Colonic mucosa (tissue), 4 donors: ENCODE data around the gene TCTN2. TPM values are rescaled to one million over a fixed set of nuclear protein-coding genes. Genes with fewer than 3 reads are reported as not detected.

Experiments
- DNase-seq: peaks from one replicate; pipeline ENCODE4 v3.0.0-alpha.2; 2020
- H3K27ac ChIP-seq: fragments of 200-600 bp; one replicate; pipeline ENCODE4 v1.8.0; 2021
- H3K27me3 ChIP-seq: fragments of 200-600 bp; one replicate; pipeline ENCODE4 v1.8.0; 2021
- H3K36me3 ChIP-seq: fragments of 200-600 bp; one replicate; pipeline ENCODE4 v1.8.0; 2021
- H3K4me1 ChIP-seq: fragments of 200-600 bp; one replicate; pipeline ENCODE4 v1.8.0; 2021; ENCODE audit warnings: mild to moderate bottlenecking
- H3K4me3 ChIP-seq: fragments of 200-600 bp; one replicate; pipeline ENCODE4 v1.8.0; 2021
- H3K9ac ChIP-seq, 2 donors: one replicate each; pipeline ENCODE4 v1.7.0; 2013; ENCODE audit warnings: control low read depth in 2 of 2, low read depth in 2 of 2, low read length in 2 of 2
- H3K9me3 ChIP-seq: fragments of 200-600 bp; one replicate; pipeline ENCODE4 v1.8.0; 2021
- intact Hi-C: fragments of 100-400 bp; cut with DNase I; formaldehyde crosslinking; loops from one replicate; pipeline ENCODE4 v1.14.1; 2022
- total RNA-seq, 2 donors: library from RNA; stranded (reverse); fragmentation: NEBNext Ultra II Directional in 1 of 2; extraction: Animal tissue kit (Norgen Biotek cat#: 25700) in 1 of 2; gene quantifications; one replicate each; pipeline ENCODE4 v1.2.1, GENCODE V29; 2021
- TF ChIP-seq, protein P1 (sequence below): fragments of 200-600 bp; IDR thresholded peaks from one replicate; pipeline ENCODE4 v1.8.0; 2022; ENCODE audit warnings: antibody characterized with exemption, mild to moderate bottlenecking
- donor health status: healthy.
- donor health status: DM: no; HTN: no; CAD: no.
- donor health status: DM: no; HTN: no; CAD: no.

The TCTN2 gene
- total RNA-seq, 2 donors from 2014 or later: 6.1 to 7.3 TPM

DNA sequence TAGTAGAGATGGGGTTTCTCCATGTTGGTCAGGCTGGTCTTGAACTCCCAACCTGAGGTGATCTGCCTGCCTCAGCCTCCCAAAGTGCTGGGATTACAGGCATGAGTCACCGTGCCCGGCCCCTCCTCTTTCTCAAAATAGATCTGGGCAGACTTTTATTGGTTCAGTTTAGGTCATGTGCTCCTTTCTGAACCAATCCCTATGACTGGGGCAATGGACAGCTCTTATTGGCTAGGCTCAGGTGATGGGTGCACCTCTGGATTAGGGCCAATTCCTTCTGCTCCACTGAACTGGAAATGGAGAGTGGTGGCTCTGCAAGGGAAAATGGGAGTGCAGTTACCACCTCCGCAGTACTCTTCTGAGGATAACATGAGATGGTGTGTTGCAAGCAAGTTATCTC is 35.0 kb downstream of the TCTN2 start:
- DNase-seq: no peak
- Histone ChIP-seq H3K4me3 (no peak overlapping the region), H3K27me3 (no peaks in the 10 kb centered on the region), H3K9ac (no peak overlapping the region), H3K9me3 (no peaks in the 10 kb centered on the region), H3K27ac (no peak overlapping the region), H3K36me3 (no peaks in the 10 kb centered on the region), H3K4me1 (no peaks in the 10 kb centered on the region)
- TF ChIP-seq, protein P1, sequence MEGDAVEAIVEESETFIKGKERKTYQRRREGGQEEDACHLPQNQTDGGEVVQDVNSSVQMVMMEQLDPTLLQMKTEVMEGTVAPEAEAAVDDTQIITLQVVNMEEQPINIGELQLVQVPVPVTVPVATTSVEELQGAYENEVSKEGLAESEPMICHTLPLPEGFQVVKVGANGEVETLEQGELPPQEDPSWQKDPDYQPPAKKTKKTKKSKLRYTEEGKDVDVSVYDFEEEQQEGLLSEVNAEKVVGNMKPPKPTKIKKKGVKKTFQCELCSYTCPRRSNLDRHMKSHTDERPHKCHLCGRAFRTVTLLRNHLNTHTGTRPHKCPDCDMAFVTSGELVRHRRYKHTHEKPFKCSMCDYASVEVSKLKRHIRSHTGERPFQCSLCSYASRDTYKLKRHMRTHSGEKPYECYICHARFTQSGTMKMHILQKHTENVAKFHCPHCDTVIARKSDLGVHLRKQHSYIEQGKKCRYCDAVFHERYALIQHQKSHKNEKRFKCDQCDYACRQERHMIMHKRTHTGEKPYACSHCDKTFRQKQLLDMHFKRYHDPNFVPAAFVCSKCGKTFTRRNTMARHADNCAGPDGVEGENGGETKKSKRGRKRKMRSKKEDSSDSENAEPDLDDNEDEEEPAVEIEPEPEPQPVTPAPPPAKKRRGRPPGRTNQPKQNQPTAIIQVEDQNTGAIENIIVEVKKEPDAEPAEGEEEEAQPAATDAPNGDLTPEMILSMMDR: no peak
- intact Hi-C loops: no loop called here

DNA sequence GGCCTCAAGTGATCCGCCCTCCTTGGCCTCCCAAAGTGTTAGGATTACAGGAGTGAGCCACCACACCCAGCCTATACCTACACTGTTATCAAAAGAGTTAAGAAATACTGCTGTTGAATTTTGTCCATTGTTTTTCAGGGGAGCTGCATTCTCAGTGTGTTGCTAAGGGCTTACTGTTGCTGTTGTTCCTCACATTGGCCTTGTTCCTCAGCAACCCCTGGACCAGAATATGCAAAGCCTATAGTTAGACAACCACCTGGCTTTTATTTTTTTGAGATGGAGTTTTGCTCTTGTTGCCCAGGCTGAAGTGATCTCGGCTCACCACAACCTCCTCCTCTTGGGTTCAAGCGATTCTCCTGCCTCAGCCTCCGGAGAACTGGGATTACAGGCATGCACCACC is 36.6 kb downstream of the TCTN2 start:
- Histone ChIP-seq H3K4me3 (no peak overlapping the region), H3K9ac (no peak overlapping the region), H3K9me3 (no peaks in the 10 kb centered on the region), H3K4me1 (peaks cover 4% of the 10 kb centered on the region), H3K36me3 (no peaks in the 10 kb centered on the region), H3K27me3 (no peaks in the 10 kb centered on the region), H3K27ac (no peak overlapping the region)
- TF ChIP-seq, protein P1: no peak
- intact Hi-C loops: no loop called here
- DNase-seq: no peak

DNA sequence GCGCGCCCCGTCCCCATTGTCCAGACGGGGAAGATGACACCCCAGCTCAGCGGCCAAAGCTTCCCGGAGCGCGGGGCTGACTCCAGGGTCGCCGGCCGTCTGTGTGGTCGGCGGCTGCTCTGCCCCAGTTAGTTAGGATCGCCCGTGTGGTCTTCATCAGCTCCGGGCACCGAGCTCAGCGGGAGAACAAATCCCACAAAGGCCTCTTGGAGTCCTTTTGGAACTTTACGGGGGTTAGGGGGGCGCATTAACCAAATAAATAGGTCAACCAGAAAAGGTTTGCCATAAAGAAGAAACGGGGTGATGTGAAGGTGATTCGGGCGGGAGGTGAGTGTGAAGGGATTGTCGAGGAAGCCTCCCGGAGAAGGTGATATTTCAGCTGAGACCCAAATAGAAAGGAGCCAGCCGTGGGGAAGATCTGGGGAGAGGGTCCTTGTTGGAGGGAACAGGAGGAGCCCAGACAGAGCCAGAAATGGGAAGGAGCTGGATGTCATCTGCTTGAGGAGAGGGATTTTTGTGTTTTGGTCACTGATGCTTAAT is 41.9 kb downstream of the TCTN2 start:
- Histone ChIP-seq H3K4me1 (peaks cover 15% of the 10 kb centered on the region), H3K27me3 (no peaks in the 10 kb centered on the region), H3K36me3 (no peaks in the 10 kb centered on the region), H3K4me3 (peak overlapping the region; percentile 98), H3K9ac (peak overlapping the region; percentile 65 to 98), H3K27ac (peak overlapping the region; percentile 58), H3K9me3 (no peaks in the 10 kb centered on the region)
- intact Hi-C loops: no loop called here
- DNase-seq: peak; percentile 22
- TF ChIP-seq, protein P1: no peak

DNA sequence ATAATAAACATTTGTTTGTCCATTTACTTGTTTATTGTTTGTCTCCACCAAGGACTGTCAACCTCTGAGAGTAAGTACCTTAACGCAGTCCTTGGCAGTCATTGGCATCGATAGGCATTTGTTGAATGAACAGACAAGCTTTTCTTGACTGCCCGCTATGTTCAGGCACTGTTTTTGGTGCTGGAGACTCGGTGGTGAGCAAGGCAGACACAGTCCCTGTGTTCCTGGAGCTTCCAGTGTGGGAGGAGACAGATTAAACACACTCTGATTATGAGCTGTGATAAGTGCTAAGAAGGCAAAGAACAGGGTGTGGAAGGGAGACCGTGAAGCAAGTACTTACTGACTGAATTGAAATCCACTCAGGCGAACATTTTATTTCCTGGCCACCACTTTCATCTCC is 42.5 kb downstream of the TCTN2 start:
- H3K36me3 ChIP-seq: no peaks in the 10 kb centered on the region
- intact Hi-C loops: no loop called here
- TF ChIP-seq, protein P1: no peak
- peak overlapping the region; percentile 98 for H3K4me3 ChIP-seq
- H3K27ac ChIP-seq: peak overlapping the region; percentile 58
- H3K9me3 ChIP-seq: no peaks in the 10 kb centered on the region
- H3K27me3 ChIP-seq: no peaks in the 10 kb centered on the region
- DNase-seq: peak; percentile 66
- H3K4me1 ChIP-seq: peaks cover 15% of the 10 kb centered on the region
- H3K9ac ChIP-seq: peak overlapping the region in 1 of 2 donors; percentile 65

DNA sequence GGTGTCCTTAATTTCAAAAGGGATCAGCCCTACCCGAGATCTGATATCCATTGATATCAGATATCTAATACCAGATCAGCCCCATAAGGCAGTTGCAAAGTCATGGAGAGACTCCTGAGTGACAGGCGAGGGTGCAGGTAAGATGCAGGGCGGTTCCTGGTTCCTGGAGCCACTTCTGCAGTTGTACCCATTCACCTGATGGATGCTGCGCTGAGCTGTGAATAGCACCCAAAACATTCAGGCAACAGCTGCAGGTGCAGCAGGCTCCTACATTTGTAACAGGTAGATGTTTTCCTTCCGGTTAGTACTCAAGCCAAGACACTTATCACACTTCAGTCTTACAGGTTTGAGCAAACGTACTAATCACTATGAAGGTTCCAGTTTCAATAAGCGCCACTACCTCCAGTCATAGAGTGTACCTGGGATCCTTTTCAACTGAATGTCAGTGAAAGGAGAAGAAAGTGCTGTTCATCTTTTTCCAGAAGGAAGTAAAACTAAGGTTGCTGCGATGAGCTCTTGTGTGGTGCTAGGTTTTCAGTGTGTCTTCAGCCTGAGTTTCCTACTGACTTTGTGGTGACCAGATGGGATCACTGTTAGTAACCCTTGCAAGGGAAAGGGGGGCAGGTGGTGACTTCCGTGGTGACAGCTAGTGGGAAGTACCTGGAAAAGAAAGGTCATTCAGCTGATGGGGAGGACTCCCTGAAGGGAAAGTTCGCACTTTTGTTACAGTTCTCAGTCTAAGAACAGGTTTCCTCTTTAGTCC is 43.1 kb downstream of the TCTN2 start:
- Histone ChIP-seq H3K4me3 (peak overlapping the region; percentile 98), H3K4me1 (peaks cover 15% of the 10 kb centered on the region), H3K27ac (peak overlapping the region; percentile 58), H3K9ac (peak overlapping the region in 1 of 2 donors; percentile 65), H3K27me3 (no peaks in the 10 kb centered on the region), H3K36me3 (no peaks in the 10 kb centered on the region), H3K9me3 (no peaks in the 10 kb centered on the region)
- TF ChIP-seq, protein P1: no peak
- DNase-seq: peak; percentile 28
- intact Hi-C loops: no loop called here
